Osteocyte (in vitro differentiated cells): ENCODE measurements around the gene CDKL4. TPM values are rescaled to one million over a fixed set of nuclear protein-coding genes. Genes with fewer than 3 reads are reported as not detected.

Experiments
- DNase-seq: peaks from one replicate; pipeline ENCODE4 v3.0.0; 2021; ENCODE audit warnings: mixed read lengths; ENCODE audit not compliant: unreplicated experiment; ENCODE audit errors: extremely low spot score
- H3K27ac Mint-ChIP-seq: one replicate; pipeline ENCODE4 v1.8.0; 2021; ENCODE audit warnings: mild to moderate bottlenecking, mixed read lengths; ENCODE audit not compliant: unreplicated experiment
- H3K27me3 Mint-ChIP-seq: one replicate; pipeline ENCODE4 v1.8.0; 2021; ENCODE audit warnings: mixed read lengths; ENCODE audit not compliant: unreplicated experiment
- H3K36me3 Mint-ChIP-seq: one replicate; pipeline ENCODE4 v1.8.0; 2021; ENCODE audit warnings: mixed read lengths; ENCODE audit not compliant: unreplicated experiment
- H3K4me1 Mint-ChIP-seq: one replicate; pipeline ENCODE4 v1.8.0; 2021; ENCODE audit warnings: mixed read lengths; ENCODE audit not compliant: unreplicated experiment
- H3K4me3 Mint-ChIP-seq: one replicate; pipeline ENCODE4 v1.8.0; 2021; ENCODE audit warnings: mild to moderate bottlenecking, moderate library complexity, mixed read lengths; ENCODE audit not compliant: unreplicated experiment
- H3K9me3 Mint-ChIP-seq: one replicate; pipeline ENCODE4 v1.8.0; 2021; ENCODE audit warnings: mixed read lengths; ENCODE audit not compliant: unreplicated experiment
- long read RNA-seq: library from polyadenylated mRNA; unstranded; transcript quantifications from one replicate; pipeline ENCODE4 v2.0.0, GENCODE V29; 2021
- total RNA-seq: library from RNA; stranded (reverse); gene quantifications from 2 replicates; pipeline ENCODE4 v1.2.1, GENCODE V29; 2021
- TF ChIP-seq, protein P1 (sequence below): fragments of 200-600 bp; sonication (generic); IDR thresholded peaks from 2 replicates; pipeline ENCODE4 v1.5.0; 2021; ENCODE audit warnings: antibody characterized with exemption, mild to moderate bottlenecking, moderate library complexity

Gene CDKL4
- total RNA-seq, result 0.37 and 0.83 TPM in 2 replicates
- long read RNA-seq, result 0 reads

DNA sequence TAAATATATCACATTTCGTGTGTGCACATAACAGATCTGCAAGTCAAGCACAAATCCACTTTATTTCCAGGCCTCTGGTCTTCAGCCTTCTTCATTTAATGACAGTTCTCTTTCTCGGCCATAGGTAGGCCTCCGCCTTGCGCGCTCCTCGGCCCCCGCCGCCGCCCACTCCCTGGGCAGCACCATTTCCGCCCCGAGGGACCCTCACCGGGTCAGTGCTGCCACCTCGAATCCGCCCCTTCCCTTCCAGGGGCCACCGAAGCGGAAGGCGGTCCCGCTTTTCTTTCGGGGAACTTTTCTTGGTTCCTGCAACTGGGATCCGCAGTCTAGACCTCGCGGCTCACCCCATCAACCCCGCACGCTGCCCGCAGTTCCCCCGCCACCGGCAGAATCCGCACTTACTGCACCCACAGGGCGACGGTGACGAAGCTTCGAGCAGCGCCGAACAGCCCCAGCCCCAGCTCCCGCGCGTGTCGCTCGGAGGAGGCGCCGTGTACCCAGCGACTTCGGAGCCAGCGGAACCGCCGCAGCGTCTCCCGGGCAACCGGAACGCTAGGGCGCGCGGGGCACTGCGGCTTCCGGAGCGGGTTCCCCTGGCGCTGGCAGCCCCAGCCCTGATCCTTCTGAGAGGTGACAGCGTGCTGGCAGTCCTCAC, at the start of gene CDKL4:
Gene CDKL4, minus strand, starts transcription at position 502 of the 655 bp plus-strand sequence.
- Mint-ChIP-seq H3K9me3 (no peaks in the 10 kb centered on the region), H3K36me3 (peaks cover 11% of the 10 kb centered on the region), H3K4me1 (no peaks in the 10 kb centered on the region), H3K4me3 (no peak within 1 kb of the TSS), H3K27me3 (no peaks in the 10 kb centered on the region), H3K27ac (no peak within 1 kb of the TSS)
- TF ChIP-seq, protein P1, sequence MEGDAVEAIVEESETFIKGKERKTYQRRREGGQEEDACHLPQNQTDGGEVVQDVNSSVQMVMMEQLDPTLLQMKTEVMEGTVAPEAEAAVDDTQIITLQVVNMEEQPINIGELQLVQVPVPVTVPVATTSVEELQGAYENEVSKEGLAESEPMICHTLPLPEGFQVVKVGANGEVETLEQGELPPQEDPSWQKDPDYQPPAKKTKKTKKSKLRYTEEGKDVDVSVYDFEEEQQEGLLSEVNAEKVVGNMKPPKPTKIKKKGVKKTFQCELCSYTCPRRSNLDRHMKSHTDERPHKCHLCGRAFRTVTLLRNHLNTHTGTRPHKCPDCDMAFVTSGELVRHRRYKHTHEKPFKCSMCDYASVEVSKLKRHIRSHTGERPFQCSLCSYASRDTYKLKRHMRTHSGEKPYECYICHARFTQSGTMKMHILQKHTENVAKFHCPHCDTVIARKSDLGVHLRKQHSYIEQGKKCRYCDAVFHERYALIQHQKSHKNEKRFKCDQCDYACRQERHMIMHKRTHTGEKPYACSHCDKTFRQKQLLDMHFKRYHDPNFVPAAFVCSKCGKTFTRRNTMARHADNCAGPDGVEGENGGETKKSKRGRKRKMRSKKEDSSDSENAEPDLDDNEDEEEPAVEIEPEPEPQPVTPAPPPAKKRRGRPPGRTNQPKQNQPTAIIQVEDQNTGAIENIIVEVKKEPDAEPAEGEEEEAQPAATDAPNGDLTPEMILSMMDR, result no peak
- DNase-seq, result no peak

DNA sequence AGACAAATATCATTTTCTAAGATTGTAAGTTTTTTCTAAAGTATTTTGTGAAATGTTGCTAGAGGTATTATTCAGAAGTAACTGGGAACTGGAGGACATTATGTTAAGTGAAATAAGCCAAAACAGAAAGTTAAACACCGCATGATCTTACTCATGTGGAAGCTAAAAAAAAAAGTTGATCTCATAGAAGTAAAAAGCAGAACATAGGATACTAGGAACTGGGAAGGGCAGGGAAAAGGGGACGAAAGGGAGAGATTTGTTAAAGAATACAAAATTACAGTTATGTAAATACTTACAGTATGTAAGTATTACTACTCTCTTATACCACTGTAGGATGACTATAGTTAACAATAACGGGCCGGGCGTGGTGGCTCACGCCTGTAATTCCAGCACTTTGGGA, 46.7 kb upstream of the CDKL4 start:
- no peak overlapping the region for H3K4me3 Mint-ChIP-seq
- no peak overlapping the region for H3K27ac Mint-ChIP-seq
- TF ChIP-seq, protein P1, result no peak
- H3K36me3 Mint-ChIP-seq, result peaks cover 37% of the 10 kb centered on the region
- no peaks in the 10 kb centered on the region for H3K27me3 Mint-ChIP-seq
- H3K9me3 Mint-ChIP-seq, result no peaks in the 10 kb centered on the region
- no peaks in the 10 kb centered on the region for H3K4me1 Mint-ChIP-seq
- no peak for DNase-seq

DNA sequence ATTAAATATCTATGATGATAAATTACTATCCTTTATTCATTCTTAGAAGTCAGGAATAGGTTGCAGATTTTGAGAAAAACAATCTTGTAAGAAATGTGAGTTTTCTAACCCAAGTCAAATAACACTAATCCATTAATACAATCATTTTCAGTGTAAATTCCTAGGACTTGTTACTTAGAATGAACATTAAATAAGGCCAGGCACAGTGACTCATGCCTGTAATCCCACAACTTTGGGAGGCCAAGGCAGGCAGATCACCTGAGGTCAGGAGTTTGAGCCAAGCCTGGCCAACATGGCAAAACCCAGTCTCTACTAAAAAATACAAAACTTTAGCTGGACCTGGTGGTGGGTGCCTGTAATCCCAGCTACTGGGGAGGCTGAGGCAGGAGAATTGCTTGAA, 45.8 kb upstream of the CDKL4 start:
- no peak for DNase-seq
- peaks cover 40% of the 10 kb centered on the region for H3K36me3 Mint-ChIP-seq
- TF ChIP-seq, protein P1, result no peak
- H3K27ac Mint-ChIP-seq, result no peak overlapping the region
- H3K9me3 Mint-ChIP-seq, result no peaks in the 10 kb centered on the region
- H3K27me3 Mint-ChIP-seq, result no peaks in the 10 kb centered on the region
- no peaks in the 10 kb centered on the region for H3K4me1 Mint-ChIP-seq
- H3K4me3 Mint-ChIP-seq, result no peak overlapping the region

DNA sequence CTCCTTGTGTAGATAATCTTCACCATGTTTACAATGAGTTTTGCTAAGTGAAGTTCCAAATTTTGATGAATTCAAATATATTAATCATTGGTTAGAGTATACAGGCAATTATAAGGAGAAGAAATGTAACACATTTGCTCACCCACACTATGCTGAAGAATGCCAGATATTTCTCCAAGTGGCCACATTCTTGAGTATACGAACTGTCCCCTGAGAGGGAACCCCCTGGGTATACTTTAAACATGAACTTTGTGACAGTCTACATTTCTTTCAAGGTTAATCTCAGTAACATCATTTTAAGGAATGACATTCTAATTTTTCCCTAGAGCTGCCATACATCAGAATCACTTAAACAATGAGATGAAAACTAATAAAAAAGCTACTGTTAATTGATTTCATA, 39.8 kb upstream of the CDKL4 start:
- Mint-ChIP-seq H3K36me3 (peaks cover 34% of the 10 kb centered on the region), H3K27me3 (no peaks in the 10 kb centered on the region), H3K4me1 (peaks cover 7% of the 10 kb centered on the region), H3K9me3 (no peaks in the 10 kb centered on the region), H3K27ac (no peak overlapping the region), H3K4me3 (no peak overlapping the region)
- TF ChIP-seq, protein P1, result no peak
- DNase-seq, result no peak

DNA sequence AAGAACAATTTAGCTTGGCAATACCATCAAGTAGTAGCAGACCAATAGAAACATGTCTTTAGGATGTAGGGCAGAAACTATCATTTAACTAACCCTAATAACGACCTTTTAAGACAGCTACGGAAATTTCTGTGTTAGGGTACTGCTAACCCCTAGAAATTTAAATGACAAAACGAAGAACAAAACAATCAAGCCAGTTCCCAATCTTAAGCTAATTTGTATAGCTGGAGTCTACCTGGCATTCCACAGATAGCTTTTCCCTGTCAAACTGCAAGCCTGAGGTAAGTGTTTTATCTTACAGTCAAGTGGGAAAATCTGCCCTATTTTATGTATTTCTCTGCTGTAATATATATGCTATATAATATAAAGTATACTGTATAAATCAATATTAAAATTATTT, 37.6 kb upstream of the CDKL4 start:
- Mint-ChIP-seq H3K27me3 (no peaks in the 10 kb centered on the region), H3K4me3 (no peak overlapping the region), H3K9me3 (no peaks in the 10 kb centered on the region), H3K4me1 (peaks cover 7% of the 10 kb centered on the region), H3K27ac (no peak overlapping the region), H3K36me3 (peaks cover 32% of the 10 kb centered on the region)
- TF ChIP-seq, protein P1, result no peak
- DNase-seq, result no peak
